HG03558 (cell line): ENCODE data around the gene DCAKD.

ENCODE experiments used
- ATAC-seq: cut with Tn5 transposase; IDR thresholded peaks from one replicate; pipeline ENCODE4 v1.9.1; 2021; ENCODE audit warnings: moderate number of reproducible peaks; ENCODE audit not compliant: unreplicated experiment; ENCODE audit errors: extremely low read depth

DCAKD gene

GRCh38 chr17:44979426-44979995 is 71.9 kb downstream of the DCAKD start:
- ATAC-seq = no peak

DNA sequence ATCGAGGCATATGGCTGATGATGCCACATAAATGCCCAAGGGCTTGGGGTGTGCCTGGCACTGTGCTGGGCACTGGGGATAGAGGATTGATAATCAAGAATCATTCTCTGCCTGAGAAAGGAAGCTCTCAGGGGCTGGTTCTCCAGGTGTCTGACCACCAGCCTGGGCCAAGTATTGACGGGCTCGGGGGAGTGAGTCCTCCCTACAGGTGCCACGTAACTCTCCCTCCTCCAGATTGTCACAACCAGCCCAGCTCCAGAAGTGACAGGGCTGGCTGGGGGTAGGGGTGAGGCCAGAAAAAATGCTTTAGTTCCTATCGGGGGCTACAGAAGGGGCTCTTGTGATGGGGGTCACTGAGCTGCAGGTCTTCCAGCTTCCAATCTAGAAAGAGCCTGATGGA is 72.6 kb downstream of the DCAKD start:
- no peak for ATAC-seq

DNA sequence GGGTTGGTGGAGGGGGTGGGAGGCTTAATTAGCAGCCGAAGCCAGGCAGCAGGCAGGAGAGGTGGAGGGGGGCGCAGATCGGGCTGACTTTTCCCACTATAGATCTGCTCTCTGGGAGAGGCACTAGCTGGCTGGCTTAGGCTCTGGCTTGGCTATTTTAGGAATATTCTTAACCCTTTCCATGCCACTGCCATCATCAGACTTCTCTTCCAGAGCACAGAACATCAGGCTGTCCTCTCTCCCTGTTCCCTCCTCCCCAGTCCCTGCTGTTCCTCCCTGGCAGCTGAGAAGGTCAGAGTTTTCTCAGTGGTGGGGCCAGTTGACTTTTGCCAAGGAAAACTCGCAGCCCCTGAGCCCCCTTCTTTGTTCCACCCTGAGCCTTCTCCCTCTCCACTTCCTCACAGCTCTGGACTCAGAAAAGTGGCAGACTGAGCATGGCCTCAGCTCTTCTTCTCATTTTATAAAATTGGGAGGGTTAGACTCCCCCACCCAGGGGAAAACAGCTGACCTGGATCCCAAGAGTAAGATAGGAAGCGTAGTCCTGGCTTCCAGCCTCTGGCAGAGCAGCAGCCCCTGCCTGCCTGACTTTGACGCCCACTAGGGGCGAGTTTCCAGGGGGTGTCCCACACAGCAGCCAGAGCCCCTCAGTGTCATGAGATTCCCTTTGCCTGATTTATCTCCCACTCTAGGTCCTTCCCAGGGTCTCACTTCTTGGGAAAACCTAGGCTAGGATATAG is 73.5 kb downstream of the DCAKD start:
- no peak for ATAC-seq

DNA sequence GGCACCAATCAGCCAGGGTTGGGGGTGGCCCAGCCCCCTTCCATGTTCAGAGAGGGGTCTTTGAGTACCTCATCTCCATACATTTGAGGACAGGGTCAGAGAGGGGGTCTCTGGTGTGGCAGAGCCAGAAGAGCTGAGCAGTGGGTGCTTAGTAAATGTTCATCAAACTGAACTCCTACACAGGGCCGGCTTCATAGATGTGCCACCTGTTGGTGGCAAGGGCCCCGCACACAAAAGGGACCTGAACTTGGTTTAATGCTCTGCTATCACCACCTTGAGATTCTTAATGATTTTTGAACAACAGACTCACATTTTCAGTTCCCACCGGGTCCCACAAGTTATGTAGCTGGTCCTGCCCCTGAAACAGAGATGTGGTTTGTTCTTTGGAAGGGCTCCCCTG is 74.4 kb downstream of the DCAKD start:
- ATAC-seq = no peak

DNA sequence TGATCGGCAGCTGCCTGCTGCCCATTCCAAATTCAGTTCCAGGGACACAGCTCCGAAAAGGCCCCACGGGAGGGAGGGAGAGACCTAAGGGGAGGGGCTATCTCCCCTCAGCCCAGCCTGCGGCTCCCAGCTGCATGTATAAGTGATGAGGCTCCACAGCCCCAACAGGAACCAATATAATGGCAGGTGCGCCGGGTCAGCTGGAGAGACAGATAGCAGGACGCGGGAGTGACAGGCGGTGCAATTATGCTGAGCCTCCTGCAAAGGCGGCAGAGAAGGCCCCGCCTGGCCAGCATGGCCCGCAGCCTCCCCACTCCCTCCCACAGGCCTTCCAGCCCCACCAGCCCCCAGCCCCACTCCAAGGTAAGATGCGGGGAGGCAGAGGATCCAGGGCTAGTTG is 75.2 kb downstream of the DCAKD start:
- ATAC-seq = no peak
